Loucy (cell line): ENCODE results near the gene UNC13D.

Experiments
- EZH2phosphoT487 ChIP-seq: fragments of 200-600 bp; IDR thresholded peaks from 2 replicates; pipeline ENCODE4 v1.6.1; 2018; ENCODE audit warnings: antibody characterized with exemption, mild to moderate bottlenecking, moderate library complexity, borderline replicate concordance
- TF ChIP-seq, protein P1 (sequence below): fragments of 200-600 bp; sonication (generic); conservative IDR thresholded peaks from 2 replicates; pipeline ENCODE4 v1.5.1; 2014; ENCODE audit warnings: mild to moderate bottlenecking, antibody characterized with exemption, low read length

GRCh38 chr17:75793460-75793859 is 50.7 kb downstream of the UNC13D start:
- TF ChIP-seq, protein P1, sequence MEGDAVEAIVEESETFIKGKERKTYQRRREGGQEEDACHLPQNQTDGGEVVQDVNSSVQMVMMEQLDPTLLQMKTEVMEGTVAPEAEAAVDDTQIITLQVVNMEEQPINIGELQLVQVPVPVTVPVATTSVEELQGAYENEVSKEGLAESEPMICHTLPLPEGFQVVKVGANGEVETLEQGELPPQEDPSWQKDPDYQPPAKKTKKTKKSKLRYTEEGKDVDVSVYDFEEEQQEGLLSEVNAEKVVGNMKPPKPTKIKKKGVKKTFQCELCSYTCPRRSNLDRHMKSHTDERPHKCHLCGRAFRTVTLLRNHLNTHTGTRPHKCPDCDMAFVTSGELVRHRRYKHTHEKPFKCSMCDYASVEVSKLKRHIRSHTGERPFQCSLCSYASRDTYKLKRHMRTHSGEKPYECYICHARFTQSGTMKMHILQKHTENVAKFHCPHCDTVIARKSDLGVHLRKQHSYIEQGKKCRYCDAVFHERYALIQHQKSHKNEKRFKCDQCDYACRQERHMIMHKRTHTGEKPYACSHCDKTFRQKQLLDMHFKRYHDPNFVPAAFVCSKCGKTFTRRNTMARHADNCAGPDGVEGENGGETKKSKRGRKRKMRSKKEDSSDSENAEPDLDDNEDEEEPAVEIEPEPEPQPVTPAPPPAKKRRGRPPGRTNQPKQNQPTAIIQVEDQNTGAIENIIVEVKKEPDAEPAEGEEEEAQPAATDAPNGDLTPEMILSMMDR = no peak
- TF ChIP-seq EZH2phosphoT487 = no peak
